Stimulated activated CD8-positive, alpha-beta memory T cell treated with anti-CD3 and anti-CD28 coated beads, Interleukin-15, amount 100 ng/mL, for 1 hour (primary cell): ENCODE data around the gene KCMF1.

ENCODE experiments used
- DNase-seq: peaks from one replicate; pipeline ENCODE4 v3.0.0-alpha.2; 2020; ENCODE audit warnings: low read depth

Gene KCMF1

DNA sequence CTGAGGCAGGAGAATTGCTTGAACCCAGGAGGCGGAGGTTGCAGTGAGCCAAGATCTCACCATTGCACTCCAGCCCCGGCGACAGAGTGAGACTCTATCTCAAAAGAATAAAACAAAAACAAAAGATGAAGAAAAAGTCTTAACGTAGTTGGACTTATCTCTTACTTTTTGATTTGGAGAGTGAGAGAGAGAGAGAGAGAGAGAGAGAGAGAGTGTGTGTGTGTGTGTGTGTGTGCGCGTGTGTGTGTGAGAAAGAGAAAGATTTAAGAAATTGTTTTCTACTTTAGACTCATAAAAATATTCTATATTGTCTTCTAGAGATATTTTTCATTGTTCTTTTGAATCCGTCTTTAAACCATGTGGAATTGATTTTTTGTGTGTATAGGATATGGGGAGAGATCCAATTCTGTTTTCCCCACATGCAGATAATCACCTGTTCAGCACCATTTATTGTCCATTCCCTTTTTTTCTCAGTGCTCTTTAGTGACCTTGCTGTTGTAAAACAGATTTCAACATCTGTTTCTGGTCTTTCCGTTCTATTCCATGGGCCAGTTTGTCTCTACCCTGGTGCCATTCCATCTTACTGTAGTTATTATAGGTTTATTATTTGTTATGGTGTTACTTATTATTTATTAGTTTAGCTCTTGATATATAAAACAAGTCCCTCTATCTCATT, 53.5 kb downstream of the KCMF1 start:
- DNase-seq, result no peak

DNA sequence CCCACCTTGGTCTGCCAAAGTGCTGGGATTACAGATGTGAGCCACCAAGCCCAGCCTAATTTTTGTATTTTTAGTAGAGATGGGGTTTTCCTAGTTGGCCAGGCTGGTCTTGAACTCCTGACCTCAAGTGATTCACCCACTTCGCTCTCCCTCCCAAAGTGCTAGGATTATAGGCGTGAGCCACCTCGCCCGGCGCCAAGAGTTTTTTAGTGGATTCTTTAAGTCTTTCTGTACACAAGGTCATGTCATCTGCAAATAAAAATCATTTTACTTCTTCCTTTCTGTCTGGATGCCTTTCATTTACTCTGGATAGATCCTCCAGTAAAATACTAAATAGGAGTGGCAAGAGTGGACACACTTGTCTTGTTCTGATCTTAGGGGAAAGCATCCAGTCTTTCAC, 61.7 kb downstream of the KCMF1 start:
- DNase-seq, result no peak

DNA sequence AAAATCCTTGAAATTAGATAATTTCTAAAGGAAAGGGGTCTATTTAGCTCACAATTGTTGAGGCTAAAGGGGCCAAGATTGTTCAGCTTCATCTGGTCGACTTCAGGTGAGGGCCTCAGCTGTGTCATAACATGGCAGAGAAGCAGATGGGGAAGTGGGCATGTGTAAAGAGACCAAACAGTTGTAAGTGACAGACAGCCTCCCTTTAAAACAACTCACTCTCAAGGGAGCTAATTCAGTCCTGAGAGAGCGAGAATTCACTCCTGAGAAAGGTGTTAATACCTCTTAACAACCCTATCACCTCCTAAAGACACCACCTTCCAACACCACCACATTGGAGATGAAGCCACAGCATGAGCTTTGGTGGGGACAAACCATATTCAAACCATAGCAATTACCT, 62.4 kb downstream of the KCMF1 start:
- no peak for DNase-seq

DNA sequence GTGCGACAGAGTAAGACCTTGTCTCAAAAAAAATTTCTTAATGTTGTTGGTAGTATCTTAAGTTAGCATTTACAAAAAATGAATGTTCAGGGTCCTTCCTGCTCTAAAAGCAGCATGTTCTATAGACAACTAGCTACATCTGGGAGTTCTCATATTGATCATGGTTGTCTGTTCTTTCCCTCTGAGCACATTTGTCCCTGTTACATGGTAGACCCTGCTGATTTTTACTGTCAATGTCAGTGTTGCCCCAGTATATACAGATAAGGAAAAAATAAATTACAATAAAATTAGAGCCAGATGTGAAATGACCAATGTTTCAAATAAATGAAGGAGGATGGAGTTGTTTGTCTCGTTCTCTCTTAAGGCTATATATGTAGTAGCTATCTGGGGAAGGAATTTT, 63.2 kb downstream of the KCMF1 start:
- no peak for DNase-seq

DNA sequence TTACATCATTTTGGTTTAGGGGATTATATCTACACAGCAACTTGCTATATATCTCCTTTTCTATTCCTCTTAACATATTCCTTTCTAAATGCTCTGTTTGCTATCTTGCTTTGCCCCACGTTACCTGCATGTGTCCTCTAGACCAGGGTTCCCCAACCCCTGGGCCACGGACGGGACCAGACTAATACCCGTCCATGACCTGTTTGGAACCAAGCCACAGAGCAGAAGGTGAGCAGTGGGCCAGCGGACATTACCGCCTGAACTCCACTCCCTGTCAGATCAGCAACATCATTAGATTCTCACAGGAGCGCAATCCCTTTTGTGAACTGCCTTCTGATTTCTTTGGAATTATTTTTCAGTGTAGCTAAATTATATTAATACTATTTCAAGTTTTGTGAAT, 66.7 kb downstream of the KCMF1 start:
- no peak for DNase-seq

DNA sequence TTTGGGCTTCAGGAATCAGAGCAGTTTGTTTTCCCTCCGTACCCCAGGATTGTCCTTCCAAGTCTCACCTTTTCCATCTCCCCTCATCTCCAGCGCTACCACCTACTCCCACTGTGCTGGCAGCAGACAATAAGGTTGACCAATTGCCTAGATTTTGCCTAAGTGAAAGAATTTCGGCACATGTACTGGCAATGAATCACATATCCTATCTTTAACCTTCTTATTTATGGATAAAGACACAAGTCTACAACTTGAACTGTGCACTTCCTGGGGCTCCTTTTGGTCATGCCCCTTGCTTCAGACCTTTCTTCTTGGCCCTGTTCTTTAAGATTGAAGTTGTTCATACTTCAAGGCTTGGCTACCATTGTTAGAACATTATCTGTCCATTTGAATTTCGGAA, 71.4 kb downstream of the KCMF1 start:
- no peak for DNase-seq

DNA sequence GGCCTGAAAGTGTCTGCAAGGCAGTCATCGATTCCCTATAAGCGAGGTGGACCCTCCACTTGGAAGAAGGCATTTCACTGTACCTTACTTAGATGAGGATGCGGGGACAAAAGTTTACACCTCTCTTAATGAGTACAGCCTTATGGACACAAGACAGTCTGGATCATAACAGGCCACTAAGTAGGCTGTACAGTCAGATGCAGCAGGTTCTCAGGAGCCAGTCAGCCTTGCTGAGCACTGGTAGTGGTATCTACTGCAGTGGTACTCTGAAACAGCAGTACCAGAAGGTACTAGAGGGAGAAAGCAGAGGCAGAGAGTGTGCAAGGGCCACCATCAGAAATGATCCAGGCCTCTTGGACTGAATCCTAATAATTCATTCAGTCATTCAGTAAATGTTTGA, 77.6 kb downstream of the KCMF1 start:
- DNase-seq, result no peak

DNA sequence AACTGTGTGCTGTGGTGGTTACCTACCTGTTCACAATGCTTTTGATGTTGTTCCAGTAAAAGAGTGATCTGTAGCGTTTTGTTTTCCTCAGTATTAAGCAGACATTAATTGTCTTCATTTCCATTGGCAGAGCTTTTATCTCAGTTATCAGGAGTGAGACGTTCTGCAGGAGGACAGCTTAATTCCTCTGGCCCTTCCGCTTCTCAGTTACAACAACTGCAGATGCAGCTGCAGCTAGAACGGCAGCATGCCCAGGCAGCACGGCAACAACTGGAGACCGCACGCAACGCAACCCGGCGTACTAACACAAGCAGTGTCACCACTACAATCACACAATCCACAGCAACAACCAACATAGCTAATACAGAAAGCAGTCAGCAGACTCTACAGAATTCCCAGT, 78.3 kb downstream of the KCMF1 start:
- no peak for DNase-seq

DNA sequence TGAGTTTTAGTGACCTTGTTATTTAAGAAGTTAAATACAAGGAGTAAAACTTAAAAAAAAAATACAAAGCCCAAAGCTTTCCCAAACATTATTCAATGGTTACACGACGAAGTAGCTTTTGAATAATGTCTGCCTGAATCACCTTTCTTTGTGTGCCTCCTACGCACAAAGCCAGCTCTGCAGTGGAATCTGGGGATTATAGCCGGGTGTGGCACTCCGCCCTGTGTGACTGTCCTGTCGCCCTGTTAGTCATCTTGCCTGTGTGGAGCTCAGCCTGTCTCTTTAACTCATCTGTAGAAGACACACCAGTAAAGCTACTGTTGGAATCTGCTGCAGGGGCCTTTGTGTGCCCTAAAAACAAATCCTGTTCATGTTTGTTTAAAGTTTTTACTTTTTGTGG, 82.8 kb downstream of the KCMF1 start:
- DNase-seq, result no peak

DNA sequence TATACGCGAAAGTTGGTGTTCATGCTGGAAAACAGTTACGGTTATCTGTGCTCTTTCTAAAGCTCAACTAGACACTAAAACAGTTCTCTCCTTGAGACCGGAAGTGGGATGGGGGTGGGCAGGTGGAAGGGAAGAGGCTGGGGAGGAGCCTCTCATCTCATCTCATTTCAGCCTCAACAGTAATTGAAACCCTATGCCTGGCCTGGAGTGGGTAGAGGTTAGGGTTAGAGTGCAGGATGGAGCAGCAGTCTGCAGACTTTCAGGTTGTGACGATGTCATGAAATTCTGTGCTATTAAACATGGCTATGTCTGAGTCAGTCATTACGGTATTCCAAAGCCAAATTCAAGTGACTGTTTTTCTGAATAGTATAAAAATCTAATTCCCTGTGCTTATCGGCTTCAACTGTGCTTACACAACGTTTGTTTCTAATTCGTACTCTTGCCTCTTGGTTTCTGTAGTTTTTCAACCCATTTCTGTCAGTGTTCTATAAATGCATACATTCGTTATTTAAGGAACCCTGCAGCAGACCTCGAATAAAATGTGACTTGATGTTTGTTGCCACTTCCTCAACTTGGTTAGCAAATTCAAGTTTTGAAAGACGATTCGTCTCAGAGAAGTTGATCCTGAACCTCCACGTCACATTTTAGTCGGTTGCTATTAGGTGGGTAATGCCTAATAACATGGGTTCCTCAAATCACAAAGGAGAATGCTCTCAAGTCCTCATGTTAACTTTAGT, 86.4 kb downstream of the KCMF1 start:
- no peak for DNase-seq

DNA sequence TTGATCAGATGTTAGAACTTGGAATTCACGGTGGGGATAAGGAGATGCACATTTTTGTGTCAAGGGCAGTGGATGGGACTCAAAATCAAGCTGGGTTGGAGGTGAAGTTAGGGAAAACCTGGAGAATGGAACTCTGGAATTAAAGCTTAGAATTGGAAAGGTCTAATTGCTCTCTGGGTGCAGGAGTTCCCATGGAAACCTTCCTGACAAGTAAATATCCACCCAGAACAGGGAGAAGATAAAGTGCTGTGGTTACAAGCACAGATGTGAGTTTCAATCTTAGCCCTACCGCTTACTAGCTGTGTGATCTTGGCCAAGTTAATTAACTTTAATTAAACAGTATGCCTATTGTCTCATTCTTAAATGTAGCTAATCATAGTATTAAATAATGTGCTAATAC, 90.9 kb downstream of the KCMF1 start:
- DNase-seq, result no peak

DNA sequence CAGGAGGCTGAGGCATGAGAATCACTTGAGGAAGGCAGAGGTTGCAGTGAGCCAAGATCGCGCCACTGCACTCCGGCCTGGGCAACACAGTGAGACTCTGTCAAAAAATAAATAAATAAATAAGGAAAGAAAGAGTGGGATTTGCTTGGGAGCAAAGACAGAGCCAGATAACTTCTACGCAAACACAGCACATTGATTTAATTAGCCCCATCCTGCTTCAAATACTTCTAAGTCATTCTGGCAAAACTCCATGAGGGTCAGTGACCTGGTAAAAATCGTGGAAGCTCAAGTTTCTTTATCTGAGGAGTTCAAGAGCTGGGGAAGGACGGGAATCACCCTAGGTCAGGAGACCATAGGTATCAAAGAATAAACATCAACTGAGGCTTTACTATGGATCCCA, 91.6 kb downstream of the KCMF1 start:
- no peak for DNase-seq

DNA sequence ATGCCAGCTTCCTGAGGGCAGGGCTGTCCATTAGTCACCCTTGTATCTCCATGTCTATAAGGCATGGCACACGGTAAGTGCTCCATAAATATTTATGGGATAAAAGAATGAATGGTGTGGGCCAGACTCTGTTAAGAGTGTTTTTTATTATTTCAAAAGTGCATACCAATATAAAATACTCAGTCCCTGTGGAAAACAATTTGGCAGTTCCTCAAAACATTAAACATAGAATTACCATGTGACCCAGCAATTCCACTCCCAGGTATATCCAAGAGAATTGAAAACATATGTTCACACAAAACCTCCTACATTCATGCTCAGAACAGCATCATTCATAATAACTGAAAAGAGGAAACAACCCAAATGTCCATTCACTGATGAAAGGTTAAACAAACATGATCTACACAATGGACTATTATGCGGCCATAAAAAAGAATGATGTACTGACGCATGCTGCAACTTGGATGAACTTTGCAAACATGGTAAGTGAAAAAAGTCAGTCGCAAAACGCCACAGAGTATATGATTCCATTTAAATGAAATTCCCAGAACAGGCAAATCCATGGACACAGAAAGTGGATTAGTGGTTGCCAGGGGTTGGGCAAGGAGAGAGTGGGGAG, 93.1 kb downstream of the KCMF1 start:
- no peak for DNase-seq

DNA sequence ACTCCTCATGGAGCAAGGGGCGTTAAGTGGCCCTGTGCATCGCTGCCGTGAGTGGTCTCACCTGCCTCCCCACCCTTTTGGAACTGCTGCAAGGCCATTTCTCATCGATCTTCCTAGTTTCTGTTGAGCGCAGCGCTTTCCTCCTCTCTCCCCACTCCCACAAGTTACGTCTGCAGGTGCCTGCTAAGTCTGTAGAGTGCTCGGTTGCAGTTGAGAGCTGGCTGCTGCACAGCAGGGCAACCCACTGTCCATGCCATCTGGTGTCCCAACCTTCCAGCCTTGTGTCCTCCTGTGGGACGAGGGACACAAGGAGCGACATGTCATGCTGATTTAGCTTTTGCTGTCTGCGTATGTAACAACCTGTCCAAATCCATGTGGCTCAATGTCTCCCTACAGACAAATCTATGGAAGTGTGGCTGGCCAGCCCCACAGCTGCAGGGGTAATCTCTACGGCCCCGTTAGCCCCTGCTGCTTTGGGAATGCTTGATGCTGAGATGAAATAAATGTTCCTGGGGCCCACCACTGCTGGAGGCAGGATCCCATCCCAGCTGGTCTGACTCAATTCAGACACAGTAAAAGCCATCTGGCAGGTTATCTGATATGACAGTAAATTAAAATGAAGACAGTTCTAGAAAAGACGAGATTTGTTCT, 94.1 kb downstream of the KCMF1 start:
- no peak for DNase-seq

DNA sequence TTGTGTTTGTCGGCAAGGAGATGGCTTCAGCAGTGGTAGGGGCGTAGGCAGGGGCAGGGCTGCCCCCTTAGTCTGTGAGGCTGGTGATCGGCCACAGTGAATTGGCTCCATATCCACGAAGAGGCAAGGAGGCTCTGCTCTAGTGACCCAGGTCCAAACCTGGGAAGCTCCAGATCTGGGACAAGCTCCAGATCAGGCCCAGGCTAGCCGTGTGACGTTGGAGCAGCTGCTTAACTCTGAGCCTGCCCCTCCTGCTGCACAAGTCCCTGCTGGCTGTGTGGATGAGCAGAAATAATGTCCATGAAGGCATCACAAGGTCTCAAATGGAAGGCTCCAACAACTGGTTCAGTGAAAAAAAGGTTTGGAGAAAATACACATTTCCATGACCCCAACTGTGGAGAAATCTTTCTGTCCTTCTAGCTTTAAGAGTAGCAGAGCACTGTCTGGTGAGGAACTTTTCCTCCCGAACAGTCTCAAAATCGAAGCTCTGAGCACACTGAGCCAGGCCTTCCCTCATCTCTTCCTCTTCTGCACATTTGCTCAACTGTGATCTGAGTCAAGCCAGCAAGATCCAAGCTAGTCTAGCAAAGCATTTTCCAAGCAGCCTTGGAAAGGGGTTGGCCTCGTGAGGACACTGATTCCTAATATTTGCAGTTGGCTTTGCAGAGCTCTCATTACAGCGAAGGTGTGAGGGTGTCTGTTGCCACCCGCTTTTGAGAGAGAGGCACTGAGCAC, 95.2 kb downstream of the KCMF1 start:
- no peak for DNase-seq

DNA sequence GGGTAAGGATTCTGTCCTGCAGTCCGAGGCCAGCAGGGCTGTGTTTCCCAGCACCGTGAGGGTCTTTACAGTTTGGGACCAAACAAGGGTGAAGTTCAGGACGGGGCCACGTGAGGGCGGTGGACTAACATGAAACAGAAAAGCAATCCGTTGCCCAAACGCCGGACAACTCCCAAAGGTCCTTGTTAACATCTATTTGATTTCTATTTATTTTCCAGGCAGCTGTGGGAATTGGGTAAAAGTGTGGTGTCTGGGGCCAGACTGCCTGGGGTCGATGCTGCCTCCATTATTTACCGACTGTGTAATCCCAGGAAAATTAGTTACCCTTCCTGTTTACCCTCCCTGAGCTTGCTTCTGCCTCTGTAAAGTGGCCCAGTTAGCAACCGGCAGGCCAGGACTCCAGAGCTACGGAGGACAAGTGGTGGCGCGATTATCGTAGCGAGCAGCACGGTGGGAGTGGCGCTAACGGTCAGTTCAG, 96.0 kb downstream of the KCMF1 start:
- DNase-seq, result no peak

DNA sequence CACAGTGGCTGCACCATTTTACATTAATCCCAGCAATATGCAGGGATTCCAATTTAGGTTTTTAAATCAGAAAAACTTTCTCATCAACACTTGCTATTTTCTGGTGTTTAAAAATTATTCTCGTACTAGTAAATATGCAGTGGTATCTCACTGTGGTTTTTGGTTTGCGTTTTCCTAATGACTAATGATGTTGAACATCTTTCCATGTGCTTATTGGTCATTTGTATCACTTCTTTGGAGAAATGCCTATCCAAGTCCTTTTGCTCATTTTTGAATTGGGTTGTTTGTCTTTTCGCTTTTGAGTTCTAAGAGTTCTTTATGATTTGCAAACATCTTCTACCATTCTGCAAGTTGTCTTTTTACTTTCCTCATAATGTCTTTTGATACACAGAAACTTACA, 100.1 kb downstream of the KCMF1 start:
- no peak for DNase-seq

DNA sequence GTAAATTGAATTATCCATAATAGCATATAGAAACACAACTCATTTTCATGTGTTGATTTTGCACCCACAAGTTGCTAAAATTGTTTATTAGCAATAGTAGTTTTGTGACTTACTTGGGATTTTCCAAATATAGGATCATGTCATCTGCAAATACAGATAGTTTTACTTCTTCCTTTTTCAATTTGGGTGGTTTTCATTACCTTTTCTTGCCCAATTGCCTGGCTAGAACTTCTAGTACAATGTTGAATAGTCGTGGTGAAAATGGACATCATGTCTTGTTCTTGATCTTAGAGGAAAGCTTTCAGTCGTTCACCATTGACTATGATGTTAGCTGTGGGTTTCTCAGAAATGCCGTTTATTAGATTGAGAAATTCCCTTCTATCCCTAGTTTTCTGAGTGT, 102.1 kb downstream of the KCMF1 start:
- no peak for DNase-seq

DNA sequence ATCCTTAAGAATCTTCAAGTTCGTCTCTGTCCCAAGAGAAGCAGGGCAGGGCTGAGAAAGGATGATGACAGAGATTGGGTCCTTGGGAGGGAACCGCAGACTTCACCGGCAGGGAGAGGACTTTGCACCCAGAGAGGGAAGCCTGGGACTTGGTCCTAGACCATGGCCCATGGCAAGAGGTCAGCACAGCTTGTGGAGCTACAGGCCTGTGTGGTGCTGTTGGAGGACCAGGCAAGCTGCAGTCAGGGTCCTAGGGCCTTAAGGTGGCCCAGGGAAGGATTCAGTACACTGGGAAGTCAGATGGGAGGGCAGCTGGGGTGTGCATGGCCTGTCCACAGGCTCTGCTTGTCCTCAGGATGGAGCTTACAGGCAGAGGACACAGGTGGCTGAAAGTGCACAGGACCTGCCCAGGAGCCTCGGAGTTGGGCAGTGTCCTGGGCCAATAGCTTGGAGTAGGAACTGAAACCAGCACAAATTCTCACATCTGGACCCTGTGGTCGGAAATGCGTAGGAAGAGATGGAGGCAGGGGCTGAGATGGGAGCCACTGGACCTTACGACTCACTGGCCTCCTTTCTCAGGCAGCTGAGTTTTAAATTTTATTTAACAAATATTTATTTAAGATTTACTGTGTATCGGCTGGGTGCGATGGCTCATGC, 105.8 kb downstream of the KCMF1 start:
- DNase-seq, result no peak

DNA sequence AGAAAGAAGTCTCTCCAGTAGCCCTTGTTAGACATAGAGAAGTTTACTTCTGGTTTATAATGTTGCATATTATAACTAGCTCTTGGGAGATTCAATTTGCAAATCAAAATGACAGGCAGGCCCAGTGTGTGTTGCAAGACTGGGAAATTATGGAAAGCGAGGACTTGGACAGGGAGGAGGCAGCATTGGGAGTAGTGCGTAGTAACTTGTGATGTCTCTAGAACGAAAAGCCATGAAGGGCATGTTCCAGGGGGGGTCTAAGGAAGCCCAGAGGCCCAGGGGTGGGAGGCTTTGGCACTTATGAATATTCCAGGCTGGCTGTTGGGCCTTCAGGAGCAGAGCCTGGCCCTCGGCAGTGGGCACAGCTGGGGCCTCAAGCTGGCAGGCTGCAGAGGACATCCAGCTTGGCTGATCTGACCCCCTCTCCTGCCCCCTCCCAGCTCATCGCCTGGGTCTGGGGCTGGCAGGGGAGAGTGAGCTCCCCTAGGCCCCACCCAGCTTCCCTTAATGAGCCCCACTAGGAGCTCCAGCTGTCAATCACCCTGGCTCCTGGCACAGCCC, 107.0 kb downstream of the KCMF1 start:
- no peak for DNase-seq

DNA sequence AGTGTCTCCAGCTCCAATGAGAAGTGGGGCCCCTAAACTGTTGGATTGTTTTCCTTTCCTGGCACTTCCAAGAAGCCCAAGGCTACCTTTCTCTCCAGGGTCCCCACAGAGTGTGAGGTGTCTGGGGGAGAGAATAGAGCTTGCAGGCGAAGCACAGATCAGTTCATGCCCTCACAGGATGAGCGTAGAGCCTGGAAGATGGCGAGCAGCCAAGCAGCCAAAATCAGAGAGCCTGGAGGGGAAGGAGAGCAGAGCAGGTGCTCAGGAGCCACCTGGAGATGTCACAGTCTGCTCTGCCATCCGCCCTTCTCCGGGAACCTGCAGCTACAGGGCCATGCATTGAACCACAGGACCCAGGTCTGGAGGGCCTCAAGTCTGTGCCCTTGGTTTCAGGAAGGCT, 107.6 kb downstream of the KCMF1 start:
- no peak for DNase-seq
